CD14-positive monocyte (primary cell): ENCODE results near the gene LASP1. TPM values are rescaled to one million over a fixed set of nuclear protein-coding genes. Genes with fewer than 3 reads are reported as not detected.

Experiments used
- DNase-seq, 3 donors: peaks; one replicate each; pipeline ENCODE4 v3.0.0-alpha.2; 2011 to 2022
- H2AFZ ChIP-seq: 2 replicates; pipeline ENCODE4 v1.6.0; 2012; ENCODE audit warnings: mild to moderate bottlenecking, low read depth, low read length, inconsistent platforms; ENCODE audit not compliant: insufficient read depth, poor library complexity, severe bottlenecking
- H3K27ac ChIP-seq, 2 donors: 1 replicate in 1 of 2; 2 replicates in 1 of 2; pipeline ENCODE4 v1.5.1; 2012 to 2013; ENCODE audit warnings: low read length in 2 of 2, control low read depth in 1 of 2, inconsistent platforms in 1 of 2, low read depth in 1 of 2, mild to moderate bottlenecking in 1 of 2
- H3K27me3 ChIP-seq, 2 donors: one replicate each; pipeline versions ENCODE4 v1.6.0 to v1.6.1; 2011 to 2013; ENCODE audit warnings: low read length in 2 of 2; ENCODE audit not compliant: control insufficient read depth in 2 of 2, insufficient read depth in 2 of 2
- H3K36me3 ChIP-seq, 2 donors: replicated peaks in 1 of 2; 1 replicate in 1 of 2; 2 replicates in 1 of 2; pipeline versions ENCODE4 v1.5.1 to v1.6.1; 2012 to 2013; ENCODE audit warnings: low read length in 2 of 2, control low read depth in 1 of 2, inconsistent platforms in 1 of 2, mild to moderate bottlenecking in 1 of 2; ENCODE audit not compliant: insufficient read depth in 2 of 2, control insufficient read depth in 1 of 2
- H3K4me1 ChIP-seq, 2 donors: 1 replicate in 1 of 2; 2 replicates in 1 of 2; pipeline versions ENCODE4 v1.5.1 to v1.6.1; 2012 to 2013; ENCODE audit warnings: low read length in 2 of 2, control low read depth in 1 of 2, inconsistent platforms in 1 of 2, mild to moderate bottlenecking in 1 of 2, moderate library complexity in 1 of 2; ENCODE audit not compliant: insufficient read depth in 2 of 2, control insufficient read depth in 1 of 2
- H3K4me2 ChIP-seq: replicated peaks from 2 replicates; pipeline ENCODE3; 2012; ENCODE audit warnings: low read length, moderate library complexity, mild to moderate bottlenecking; ENCODE audit not compliant: poor library complexity, severe bottlenecking; ENCODE audit errors: extremely low read depth
- H3K4me3 ChIP-seq, 3 experiments: fragments of 200-600 bp in 1 of 3; sonication (generic) in 1 of 3; replicated peaks in 1 of 3; 1 replicate in 2 of 3; 2 replicates in 1 of 3; pipeline ENCODE4 v1.5.1; 2011 to 2013; ENCODE audit warnings: low read length in 3 of 3, mild to moderate bottlenecking in 3 of 3, control low read depth in 2 of 3, low read depth in 2 of 3, inconsistent platforms in 1 of 3, moderate library complexity in 1 of 3
- H3K79me2 ChIP-seq: 2 replicates; pipeline ENCODE4 v1.6.0; 2012; ENCODE audit warnings: mild to moderate bottlenecking, control low read depth, inconsistent platforms, low read length, moderate library complexity; ENCODE audit not compliant: insufficient read depth
- H3K9ac ChIP-seq: 2 replicates; pipeline ENCODE4 v1.6.0; 2017; ENCODE audit warnings: low read length, mild to moderate bottlenecking; ENCODE audit not compliant: insufficient read depth, poor library complexity, severe bottlenecking
- H3K9me3 ChIP-seq, 2 donors: replicated peaks in 1 of 2; 1 replicate in 1 of 2; 2 replicates in 1 of 2; pipeline versions ENCODE4 v1.5.1 to v1.6.1; 2012 to 2013; ENCODE audit warnings: low read length in 2 of 2, control low read depth in 1 of 2; ENCODE audit not compliant: control insufficient read depth in 1 of 2, insufficient read depth in 1 of 2
- H4K20me1 ChIP-seq: 2 replicates; pipeline ENCODE4 v1.6.0; 2012; ENCODE audit warnings: mild to moderate bottlenecking, low read length, control low read depth, moderate library complexity; ENCODE audit not compliant: insufficient read depth
- H3K27ac Mint-ChIP-seq, 7 donors: one replicate each; pipeline ENCODE4 v1.8.0; 2020; ENCODE audit warnings: mild to moderate bottlenecking in 7 of 7, mixed read lengths in 7 of 7, moderate library complexity in 6 of 7, inconsistent platforms in 2 of 7
- H3K27me3 Mint-ChIP-seq, 3 donors: one replicate each; pipeline ENCODE4 v1.8.0; 2021 to 2022; ENCODE audit warnings: low read depth in 3 of 3, mild to moderate bottlenecking in 3 of 3, mixed read lengths in 3 of 3, moderate library complexity in 3 of 3, inconsistent platforms in 1 of 3
- H3K36me3 Mint-ChIP-seq, 2 donors: one replicate each; pipeline ENCODE4 v1.8.0; 2020; ENCODE audit warnings: mixed read lengths in 2 of 2, inconsistent platforms in 1 of 2, mild to moderate bottlenecking in 1 of 2
- H3K4me1 Mint-ChIP-seq: one replicate; pipeline ENCODE4 v1.8.0; 2020; ENCODE audit warnings: mild to moderate bottlenecking, mixed read lengths
- H3K4me3 Mint-ChIP-seq, 2 donors: one replicate each; pipeline ENCODE4 v1.8.0; 2020; ENCODE audit warnings: mild to moderate bottlenecking in 2 of 2, mixed read lengths in 2 of 2, moderate library complexity in 1 of 2
- H3K9me3 Mint-ChIP-seq, 7 donors: one replicate each; pipeline ENCODE4 v1.8.0; 2020 to 2022; ENCODE audit warnings: mixed read lengths in 7 of 7, mild to moderate bottlenecking in 6 of 7, moderate library complexity in 6 of 7, inconsistent platforms in 2 of 7
- CTCF ChIP-seq: fragments of 200-600 bp; IDR thresholded peaks from one replicate; pipeline ENCODE4 v1.8.0; 2022; ENCODE audit warnings: antibody characterized with exemption, mild to moderate bottlenecking
- WGBS: methylation state at CpG from one replicate; pipeline ENCODE4 v1.1.5; 2013; ENCODE audit warnings: missing lambda C conversion rate; ENCODE audit not compliant: insufficient coverage; 5-methylcytosine and 5-hydroxymethylcytosine counted together
- intact Hi-C, 2 donors: fragments of 100-400 bp; cut with micrococcal nuclease; formaldehyde crosslinking; loops; one replicate each; pipeline versions ENCODE4 v1.15.0 to v1.15.1; 2023
- polyA plus RNA-seq, 3 donors: library from polyadenylated mRNA; depleted of rRNA in 1 of 3; unstranded in 2 of 3; stranded (reverse) in 1 of 3; fragments of 300-500 nt in 2 of 3; fragments of >200 nt in 1 of 3; fragmentation: Illumina TruSeq in 2 of 3; gene quantifications; 1 replicate in 2 of 3; 2 replicates in 1 of 3; pipeline ENCODE4 v1.2.3, GENCODE V29; 2012 to 2021
- small RNA-seq: library from RNA; depleted of rRNA; stranded (forward); fragments of <200 nt; gene quantifications from one replicate; pipeline ENCODE3, GENCODE V24; 2012; ENCODE audit warnings: low read depth; ENCODE audit not compliant: insufficient read length

Gene LASP1
- polyA plus RNA-seq, 3 donors = 55.9 to 93.7 (median 70.6) TPM

- Mint-ChIP-seq H3K27ac (no peak overlapping the region), H3K36me3 (no peaks in the 10 kb centered on the region), H3K27me3 (no peaks in the 10 kb centered on the region), H3K9me3 (peaks cover 0 to 4% (median 0%) of the 10 kb centered on the region in 7 donors), H3K4me1 (peaks cover 13% of the 10 kb centered on the region), H3K4me3 (no peak overlapping the region)
- Histone ChIP-seq H3K4me3 (no peak overlapping the region), H3K27me3 (no peaks in the 10 kb centered on the region), H4K20me1 (no peaks in the 10 kb centered on the region), H3K36me3 (no peaks in the 10 kb centered on the region), H2AFZ (no peak overlapping the region), H3K9ac (no peak overlapping the region), H3K79me2 (no peaks in the 10 kb centered on the region), H3K4me1 (peaks cover 17 to 19% of the 10 kb centered on the region in 2 donors), H3K27ac (no peak overlapping the region), H3K9me3 (no peaks in the 10 kb centered on the region), H3K4me2 (no peak overlapping the region)
- 98% methylated on average over 5 of the region's 5 CpGs for WGBS
- intact Hi-C loops = no loop called here
- no peak for TF ChIP-seq CTCF
- no peak for DNase-seq
These were observed 100.9 kb downstream of the LASP1 start for GRCh38 chr17:38970804-38971203.

Small RNA genes within 50 kb of the gene (small RNA-seq; reads per million reads assigned to genes)
- gene MIR4727 (not detected), gene MIR6779 (not detected), gene SNORA21 (not detected), gene SNORA21B (not detected)

Other genes with a start within 250 kb of the LASP1 start
- under 1 TPM in 1 of 3 donors, not detected in 2; 0.63 TPM for gene EPOP, start 195.1 kb upstream of the LASP1 start, polyA plus RNA-seq
- 10 to 100 TPM in 1 of 3 donors, under 1 TPM in 2; 0.72 to 55.4 (median 0.82) TPM for gene MLLT6, start 164.8 kb upstream of the LASP1 start, polyA plus RNA-seq
- 10 to 100 TPM in 2 of 3 donors, 1 to 10 TPM in 1; 7.1 to 61.2 (median 53.4) TPM for gene CISD3, start 139.7 kb upstream of the LASP1 start, polyA plus RNA-seq
- gene PCGF2, start 121.7 kb upstream of the LASP1 start, polyA plus RNA-seq = under 1 TPM in 1 of 3 donors, not detected in 2; 0.60 TPM
- 100 to 1,000 TPM; 315 to 689 (median 625) TPM for gene PSMB3, start 117.3 kb upstream of the LASP1 start, polyA plus RNA-seq
- 10 to 100 TPM in 1 of 3 donors, 1 to 10 TPM in 2; 4.4 to 20.2 (median 4.6) TPM for gene PIP4K2B, start 70.5 kb upstream of the LASP1 start, polyA plus RNA-seq
- 10 to 100 TPM in 1 of 3 donors, 1 to 10 TPM in 2; 7.5 to 63.2 (median 8.4) TPM for gene CWC25, start 44.7 kb upstream of the LASP1 start, polyA plus RNA-seq
- gene RPL23, start 16.3 kb upstream of the LASP1 start, polyA plus RNA-seq = 1,000 to 10,000 TPM in 1 of 3 donors, 100 to 1,000 TPM in 2; 561 to 1,701 (median 618) TPM
- gene FBXO47, start 97.3 kb downstream of the LASP1 start, polyA plus RNA-seq = not detected